Placental epithelial cell (primary cell): ENCODE measurements around the gene MAZ. TPM values are rescaled to one million over a fixed set of nuclear protein-coding genes. Genes with fewer than 3 reads are reported as not detected.

Source experiments
- small RNA-seq: library from RNA; depleted of rRNA; stranded (forward); fragments of <200 nt; gene quantifications from one replicate; pipeline ENCODE3, GENCODE V24; 2012
- total RNA-seq: library from RNA; depleted of rRNA; stranded (reverse); fragments of >200 nt; gene quantifications from 2 replicates; pipeline ENCODE4 v1.2.3, GENCODE V29; 2012

The MAZ gene
- 411 and 461 TPM in 2 replicates for total RNA-seq

GRCh38 chr16:29806099-29806579 is at the start of gene MAZ:
MAZ (plus strand) TSS chr16:29806529; CDS start chr16:29806702, 173 bp downstream.

GRCh38 chr16:29777576-29778350 is 28.6 kb upstream of the MAZ start, which contains the start of gene ZG16:
ZG16 (plus strand) TSS chr16:29778256; CDS start chr16:29779267, 1,011 bp downstream.

GRCh38 chr16:29790183-29790948 is 16.0 kb upstream of the MAZ start, which contains the start of gene KIF22:
KIF22 (plus strand) TSS chr16:29790751; CDS start chr16:29790760, 9 bp downstream.

GRCh38 chr16:29811896-29812665 is 5.8 kb downstream of the MAZ start, which contains the start of gene PRRT2:
PRRT2 (plus strand) TSS chr16:29812193; CDS start chr16:29813055, 862 bp downstream.

GRCh38 chr16:29815793-29816693 is 9.7 kb downstream of the MAZ start, which contains the start of gene PAGR1:
PAGR1 (plus strand) TSS chr16:29816152; CDS start chr16:29816526, 374 bp downstream.

GRCh38 chr16:29820271-29820701 is 14.0 kb downstream of the MAZ start, which contains the start of gene MVP:
MVP (plus strand) TSS chr16:29820462; CDS start chr16:29830550, 10,088 bp downstream.

Small RNA genes lying within 50 kb of the gene (small RNA-seq; reads per million reads assigned to genes)
- gene AC009133.6 (not detected), gene AC120114.4 (not detected)

Other genes with a start within 250 kb of the MAZ start
- gene SPN, start 143.3 kb upstream of the MAZ start, total RNA-seq, result not detected in 2 replicates
- gene QPRT, start 127.3 kb upstream of the MAZ start, total RNA-seq, result 58.1 and 63.6 TPM in 2 replicates
- not detected in 2 replicates for gene C16orf54, start 60.5 kb upstream of the MAZ start, total RNA-seq
- gene ZG16, start 28.3 kb upstream of the MAZ start, total RNA-seq, result 0.33 and 1.2 TPM in 2 replicates
- 40.1 and 81.7 TPM in 2 replicates for gene KIF22, start 15.8 kb upstream of the MAZ start, total RNA-seq
- gene PRRT2, start 5.7 kb downstream of the MAZ start, total RNA-seq, result 1.2 and 13.3 TPM in 2 replicates
- 42.0 and 44.8 TPM in 2 replicates for gene PAGR1, start 9.6 kb downstream of the MAZ start, total RNA-seq
- gene MVP, start 13.9 kb downstream of the MAZ start, total RNA-seq, result 38.1 and 71.7 TPM in 2 replicates
- gene CDIPT, start 56.7 kb downstream of the MAZ start, total RNA-seq, result 66.7 and 80.3 TPM in 2 replicates
- 1.2 and 2.7 TPM in 2 replicates for gene SEZ6L2, start 93.0 kb downstream of the MAZ start, total RNA-seq
- 0.79 TPM in 1 of 2 replicates, not detected in the other for gene ASPHD1, start 94.0 kb downstream of the MAZ start, total RNA-seq
- 13.0 and 15.7 TPM in 2 replicates for gene KCTD13, start 119.7 kb downstream of the MAZ start, total RNA-seq
- gene TMEM219, start 155.6 kb downstream of the MAZ start, total RNA-seq, result 65.6 and 66.7 TPM in 2 replicates
- 65.2 and 74.3 TPM in 2 replicates for gene TAOK2, start 167.3 kb downstream of the MAZ start, total RNA-seq
- 9.8 and 10.5 TPM in 2 replicates for gene HIRIP3, start 189.1 kb downstream of the MAZ start, total RNA-seq
- 34.9 and 52.2 TPM in 2 replicates for gene INO80E, start 189.7 kb downstream of the MAZ start, total RNA-seq
- not detected in 2 replicates for gene DOC2A, start 204.5 kb downstream of the MAZ start, total RNA-seq
- not detected in 2 replicates for gene C16orf92, start 216.7 kb downstream of the MAZ start, total RNA-seq
- not detected in 2 replicates for gene TLCD3B, start 224.7 kb downstream of the MAZ start, total RNA-seq